Measurements from ENCODE around the gene MYO10.

DNA sequence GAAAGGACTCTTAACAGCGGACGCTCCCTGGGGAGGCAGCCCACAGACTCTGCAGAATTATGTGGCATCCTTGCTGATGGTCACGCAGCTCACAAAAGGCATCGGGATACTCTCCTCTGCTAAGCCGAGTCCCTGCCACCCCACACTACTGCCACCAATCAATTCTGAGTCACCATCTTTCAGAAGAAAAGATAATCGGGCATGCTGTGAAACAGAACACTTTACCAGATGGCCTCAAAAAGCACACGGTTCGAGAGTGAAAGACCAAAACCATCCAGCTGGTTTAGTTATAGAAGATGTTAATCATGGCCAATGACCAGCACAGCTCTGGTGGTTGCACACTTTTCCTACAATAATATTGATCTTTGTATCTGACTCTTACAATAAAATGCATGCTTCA lies 136.3 kb downstream of the MYO10 start:
- TF ChIP-seq, protein P1, sequence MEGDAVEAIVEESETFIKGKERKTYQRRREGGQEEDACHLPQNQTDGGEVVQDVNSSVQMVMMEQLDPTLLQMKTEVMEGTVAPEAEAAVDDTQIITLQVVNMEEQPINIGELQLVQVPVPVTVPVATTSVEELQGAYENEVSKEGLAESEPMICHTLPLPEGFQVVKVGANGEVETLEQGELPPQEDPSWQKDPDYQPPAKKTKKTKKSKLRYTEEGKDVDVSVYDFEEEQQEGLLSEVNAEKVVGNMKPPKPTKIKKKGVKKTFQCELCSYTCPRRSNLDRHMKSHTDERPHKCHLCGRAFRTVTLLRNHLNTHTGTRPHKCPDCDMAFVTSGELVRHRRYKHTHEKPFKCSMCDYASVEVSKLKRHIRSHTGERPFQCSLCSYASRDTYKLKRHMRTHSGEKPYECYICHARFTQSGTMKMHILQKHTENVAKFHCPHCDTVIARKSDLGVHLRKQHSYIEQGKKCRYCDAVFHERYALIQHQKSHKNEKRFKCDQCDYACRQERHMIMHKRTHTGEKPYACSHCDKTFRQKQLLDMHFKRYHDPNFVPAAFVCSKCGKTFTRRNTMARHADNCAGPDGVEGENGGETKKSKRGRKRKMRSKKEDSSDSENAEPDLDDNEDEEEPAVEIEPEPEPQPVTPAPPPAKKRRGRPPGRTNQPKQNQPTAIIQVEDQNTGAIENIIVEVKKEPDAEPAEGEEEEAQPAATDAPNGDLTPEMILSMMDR (IDR thresholded peaks at IDR 0.05) = no peak
- TF ChIP-seq, protein P2, sequence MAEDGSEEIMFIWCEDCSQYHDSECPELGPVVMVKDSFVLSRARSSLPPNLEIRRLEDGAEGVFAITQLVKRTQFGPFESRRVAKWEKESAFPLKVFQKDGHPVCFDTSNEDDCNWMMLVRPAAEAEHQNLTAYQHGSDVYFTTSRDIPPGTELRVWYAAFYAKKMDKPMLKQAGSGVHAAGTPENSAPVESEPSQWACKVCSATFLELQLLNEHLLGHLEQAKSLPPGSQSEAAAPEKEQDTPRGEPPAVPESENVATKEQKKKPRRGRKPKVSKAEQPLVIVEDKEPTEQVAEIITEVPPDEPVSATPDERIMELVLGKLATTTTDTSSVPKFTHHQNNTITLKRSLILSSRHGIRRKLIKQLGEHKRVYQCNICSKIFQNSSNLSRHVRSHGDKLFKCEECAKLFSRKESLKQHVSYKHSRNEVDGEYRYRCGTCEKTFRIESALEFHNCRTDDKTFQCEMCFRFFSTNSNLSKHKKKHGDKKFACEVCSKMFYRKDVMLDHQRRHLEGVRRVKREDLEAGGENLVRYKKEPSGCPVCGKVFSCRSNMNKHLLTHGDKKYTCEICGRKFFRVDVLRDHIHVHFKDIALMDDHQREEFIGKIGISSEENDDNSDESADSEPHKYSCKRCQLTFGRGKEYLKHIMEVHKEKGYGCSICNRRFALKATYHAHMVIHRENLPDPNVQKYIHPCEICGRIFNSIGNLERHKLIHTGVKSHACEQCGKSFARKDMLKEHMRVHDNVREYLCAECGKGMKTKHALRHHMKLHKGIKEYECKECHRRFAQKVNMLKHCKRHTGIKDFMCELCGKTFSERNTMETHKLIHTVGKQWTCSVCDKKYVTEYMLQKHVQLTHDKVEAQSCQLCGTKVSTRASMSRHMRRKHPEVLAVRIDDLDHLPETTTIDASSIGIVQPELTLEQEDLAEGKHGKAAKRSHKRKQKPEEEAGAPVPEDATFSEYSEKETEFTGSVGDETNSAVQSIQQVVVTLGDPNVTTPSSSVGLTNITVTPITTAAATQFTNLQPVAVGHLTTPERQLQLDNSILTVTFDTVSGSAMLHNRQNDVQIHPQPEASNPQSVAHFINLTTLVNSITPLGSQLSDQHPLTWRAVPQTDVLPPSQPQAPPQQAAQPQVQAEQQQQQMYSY (CRISPR knock-in tag; IDR thresholded peaks at IDR 0.05) = no peak
- TF ChIP-seq, protein P3, sequence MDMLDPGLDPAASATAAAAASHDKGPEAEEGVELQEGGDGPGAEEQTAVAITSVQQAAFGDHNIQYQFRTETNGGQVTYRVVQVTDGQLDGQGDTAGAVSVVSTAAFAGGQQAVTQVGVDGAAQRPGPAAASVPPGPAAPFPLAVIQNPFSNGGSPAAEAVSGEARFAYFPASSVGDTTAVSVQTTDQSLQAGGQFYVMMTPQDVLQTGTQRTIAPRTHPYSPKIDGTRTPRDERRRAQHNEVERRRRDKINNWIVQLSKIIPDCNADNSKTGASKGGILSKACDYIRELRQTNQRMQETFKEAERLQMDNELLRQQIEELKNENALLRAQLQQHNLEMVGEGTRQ (CRISPR knock-in tag; IDR thresholded peaks at IDR 0.05) = no peak
- TF ChIP-seq, protein P4, sequence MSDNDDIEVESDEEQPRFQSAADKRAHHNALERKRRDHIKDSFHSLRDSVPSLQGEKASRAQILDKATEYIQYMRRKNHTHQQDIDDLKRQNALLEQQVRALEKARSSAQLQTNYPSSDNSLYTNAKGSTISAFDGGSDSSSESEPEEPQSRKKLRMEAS (CRISPR knock-in tag; IDR thresholded peaks at IDR 0.05) = no peak
- TF ChIP-seq RELA (CRISPR knock-in tag; IDR thresholded peaks at IDR 0.05; ENCODE audit: borderline replicate concordance) (no peak), ZNF416 (CRISPR knock-in tag; IDR thresholded peaks at IDR 0.05) (no peak), ELF4 (CRISPR knock-in tag; IDR thresholded peaks at IDR 0.05; ENCODE audit: low read depth) (no peak), ATF1 (CRISPR knock-in tag; IDR thresholded peaks at IDR 0.05) (no peak), ETV6 (CRISPR knock-in tag; IDR thresholded peaks at IDR 0.05) (no peak), TEAD4 (CRISPR knock-in tag; IDR thresholded peaks at IDR 0.05) (no peak)
- TF ChIP-seq, protein P5, sequence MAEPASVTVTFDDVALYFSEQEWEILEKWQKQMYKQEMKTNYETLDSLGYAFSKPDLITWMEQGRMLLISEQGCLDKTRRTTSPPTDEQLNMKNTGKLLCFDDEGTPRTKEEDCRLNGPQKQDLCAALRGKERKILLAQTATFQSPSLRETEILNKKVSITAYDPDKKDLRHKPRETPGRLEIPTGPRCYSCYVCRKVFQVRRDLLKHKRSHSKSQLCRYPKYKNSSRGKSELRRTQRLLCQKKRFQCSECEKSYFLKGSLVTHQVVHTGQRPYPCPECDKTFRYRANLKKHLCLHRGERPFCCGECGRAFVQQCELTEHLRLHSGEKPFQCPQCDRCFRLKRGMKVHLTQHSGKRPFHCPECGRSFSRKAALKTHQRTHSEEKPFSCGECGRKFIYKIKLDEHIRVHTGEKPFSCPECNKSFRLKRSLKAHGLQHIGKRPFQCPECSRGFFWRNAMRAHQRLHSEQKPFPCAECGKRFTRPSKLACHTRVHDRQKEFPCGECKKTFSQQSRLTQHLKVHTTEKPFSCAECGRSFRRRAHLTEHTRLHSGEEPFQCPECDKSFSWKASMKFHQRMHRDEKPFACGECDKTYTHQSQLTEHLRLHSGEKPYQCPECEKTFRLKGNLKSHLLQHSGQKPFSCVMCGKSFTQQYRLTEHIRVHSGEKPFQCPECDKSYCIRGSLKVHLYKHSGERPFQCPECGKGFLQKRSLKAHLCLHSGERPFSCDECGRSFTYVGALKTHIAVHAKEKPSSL (CRISPR knock-in tag; conservative IDR thresholded peaks at IDR 0.05) = no peak
- TF ChIP-seq, protein P6, sequence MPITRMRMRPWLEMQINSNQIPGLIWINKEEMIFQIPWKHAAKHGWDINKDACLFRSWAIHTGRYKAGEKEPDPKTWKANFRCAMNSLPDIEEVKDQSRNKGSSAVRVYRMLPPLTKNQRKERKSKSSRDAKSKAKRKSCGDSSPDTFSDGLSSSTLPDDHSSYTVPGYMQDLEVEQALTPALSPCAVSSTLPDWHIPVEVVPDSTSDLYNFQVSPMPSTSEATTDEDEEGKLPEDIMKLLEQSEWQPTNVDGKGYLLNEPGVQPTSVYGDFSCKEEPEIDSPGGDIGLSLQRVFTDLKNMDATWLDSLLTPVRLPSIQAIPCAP (CRISPR knock-in tag; IDR thresholded peaks at IDR 0.05) = no peak
